GM12874 (cell line): ENCODE measurements around the gene CLPX.

Source experiments
- TF ChIP-seq, protein P1 (sequence below): IDR thresholded peaks from 2 replicates; pipeline ENCODE4 v1.5.1; 2011; ENCODE audit warnings: low read depth, mild to moderate bottlenecking, control low read depth, low read length, moderate library complexity; ENCODE audit not compliant: insufficient read depth

Gene CLPX

DNA sequence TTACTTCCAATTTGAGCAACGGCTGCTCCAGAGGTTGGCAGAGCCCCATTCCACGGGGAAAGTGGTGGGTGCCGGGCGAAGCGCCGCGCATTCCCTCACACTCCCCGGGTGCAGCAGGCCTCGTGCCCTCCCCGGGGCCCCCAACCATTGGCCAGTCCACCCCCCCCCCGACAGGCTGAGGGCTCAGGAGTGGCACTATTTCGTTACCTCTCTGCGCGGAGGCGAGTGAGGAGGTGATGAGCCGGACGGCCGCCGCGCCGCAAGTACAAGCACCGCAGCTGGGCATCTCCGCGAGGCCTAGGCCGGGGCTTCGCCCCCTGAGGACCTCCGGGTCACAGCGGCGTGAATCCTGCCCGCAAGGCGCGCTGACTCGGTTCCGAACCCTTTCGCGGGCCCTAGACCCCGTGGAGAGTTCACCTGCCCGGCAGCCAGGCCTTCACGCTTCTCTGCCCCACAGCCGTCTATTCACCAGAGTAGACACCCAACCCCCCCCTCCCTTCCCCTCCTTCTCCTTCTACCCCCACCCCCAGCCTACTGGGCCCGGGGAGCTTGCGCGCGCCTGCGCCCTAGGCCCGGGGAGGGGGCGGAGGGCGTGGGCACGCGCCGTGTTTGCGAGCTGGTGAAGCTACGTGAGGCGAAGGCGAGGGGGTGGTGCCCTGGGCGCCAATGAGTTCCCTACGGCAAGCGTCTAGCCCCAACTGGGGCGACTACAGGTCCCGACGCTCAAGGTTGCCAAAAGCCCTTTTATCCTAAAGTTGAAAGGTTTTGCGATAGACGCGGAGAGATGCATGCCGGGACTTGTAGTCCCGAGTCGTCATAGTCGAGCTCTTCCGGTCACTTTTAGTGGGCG, at the start of gene CLPX:
Gene CLPX, minus strand, starts transcription at position 475 of the 850 bp plus-strand sequence. Its CDS starts 189 bp downstream, at position 286.
- TF ChIP-seq, protein P1, sequence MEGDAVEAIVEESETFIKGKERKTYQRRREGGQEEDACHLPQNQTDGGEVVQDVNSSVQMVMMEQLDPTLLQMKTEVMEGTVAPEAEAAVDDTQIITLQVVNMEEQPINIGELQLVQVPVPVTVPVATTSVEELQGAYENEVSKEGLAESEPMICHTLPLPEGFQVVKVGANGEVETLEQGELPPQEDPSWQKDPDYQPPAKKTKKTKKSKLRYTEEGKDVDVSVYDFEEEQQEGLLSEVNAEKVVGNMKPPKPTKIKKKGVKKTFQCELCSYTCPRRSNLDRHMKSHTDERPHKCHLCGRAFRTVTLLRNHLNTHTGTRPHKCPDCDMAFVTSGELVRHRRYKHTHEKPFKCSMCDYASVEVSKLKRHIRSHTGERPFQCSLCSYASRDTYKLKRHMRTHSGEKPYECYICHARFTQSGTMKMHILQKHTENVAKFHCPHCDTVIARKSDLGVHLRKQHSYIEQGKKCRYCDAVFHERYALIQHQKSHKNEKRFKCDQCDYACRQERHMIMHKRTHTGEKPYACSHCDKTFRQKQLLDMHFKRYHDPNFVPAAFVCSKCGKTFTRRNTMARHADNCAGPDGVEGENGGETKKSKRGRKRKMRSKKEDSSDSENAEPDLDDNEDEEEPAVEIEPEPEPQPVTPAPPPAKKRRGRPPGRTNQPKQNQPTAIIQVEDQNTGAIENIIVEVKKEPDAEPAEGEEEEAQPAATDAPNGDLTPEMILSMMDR: no peak

DNA sequence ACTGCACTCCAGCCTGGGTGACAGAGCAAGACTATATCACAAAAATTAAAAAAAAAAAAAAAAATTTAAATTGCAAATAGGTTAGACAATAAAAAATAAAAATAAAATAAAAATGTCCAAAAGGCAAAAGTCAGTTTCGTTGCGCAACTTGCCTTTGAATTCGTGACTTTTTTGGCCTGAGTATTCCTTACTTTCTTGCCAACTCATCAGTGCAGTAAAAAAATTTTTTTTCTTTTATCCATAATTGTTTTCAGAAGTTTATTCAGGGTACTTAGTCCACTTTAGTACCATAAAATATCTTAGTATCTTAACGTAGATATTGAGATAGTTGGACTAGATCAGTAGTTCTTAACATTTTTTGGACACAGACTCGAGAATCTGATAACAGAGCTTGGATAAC, 48.6 kb upstream of the CLPX start:
- TF ChIP-seq, protein P1: no peak

DNA sequence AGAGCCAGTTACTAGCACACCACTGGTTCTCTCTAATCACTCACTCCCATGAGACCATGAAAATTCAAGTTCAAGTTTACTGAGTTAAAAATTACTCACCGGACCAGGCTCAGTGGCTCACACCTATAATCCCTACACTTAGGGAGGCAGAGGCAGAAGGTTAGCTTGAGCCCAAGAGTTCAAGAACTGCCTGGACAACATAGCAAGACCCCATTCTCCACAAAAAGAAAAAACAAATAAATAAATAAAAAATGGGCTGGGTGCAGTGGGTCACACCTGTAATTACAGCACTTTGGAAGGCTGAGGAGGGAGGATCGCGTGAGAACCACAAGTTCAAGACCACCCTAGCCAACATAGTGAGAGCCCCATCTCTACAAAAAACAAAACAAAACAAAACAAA, 47.4 kb upstream of the CLPX start:
- TF ChIP-seq, protein P1: no peak

DNA sequence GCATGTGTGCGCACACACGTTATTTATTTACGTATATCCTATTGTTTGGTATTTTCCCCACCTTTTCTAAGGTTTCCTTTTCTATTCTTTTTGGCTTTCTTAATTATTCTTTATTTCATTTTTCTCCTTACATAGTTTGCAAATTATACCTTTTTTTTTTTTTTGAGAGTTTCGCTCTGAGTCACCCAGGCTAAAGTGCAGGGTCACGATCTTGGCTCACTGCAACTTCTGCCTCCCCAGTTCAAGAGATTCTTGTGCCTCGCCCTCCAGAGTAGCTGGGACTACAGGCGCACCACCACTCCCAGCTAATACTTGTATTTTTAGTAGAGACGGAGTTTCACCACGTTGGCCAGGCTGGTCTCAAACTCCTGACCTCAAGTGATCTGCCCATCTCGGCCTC, 46.2 kb upstream of the CLPX start:
- TF ChIP-seq, protein P1: no peak

DNA sequence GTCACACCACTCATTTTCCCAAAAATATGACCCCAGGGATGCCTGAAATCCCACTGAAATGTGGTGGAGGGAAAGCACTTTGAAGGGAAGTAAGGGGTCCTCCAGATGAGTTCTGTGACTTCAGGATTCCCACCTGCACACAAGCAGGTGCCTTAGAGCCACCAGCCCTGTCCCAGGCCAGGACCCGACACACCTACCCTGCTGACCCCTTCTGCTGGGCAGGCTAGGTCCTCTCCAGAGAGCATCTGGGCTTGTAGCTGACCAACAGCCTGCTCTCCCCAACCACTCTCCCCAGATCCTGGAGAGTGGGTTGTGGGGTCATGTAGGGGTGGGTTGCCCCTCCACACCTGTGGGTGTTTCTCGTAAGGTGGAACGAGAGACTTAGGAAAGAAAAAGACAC, 41.1 kb upstream of the CLPX start:
- TF ChIP-seq, protein P1: no peak

DNA sequence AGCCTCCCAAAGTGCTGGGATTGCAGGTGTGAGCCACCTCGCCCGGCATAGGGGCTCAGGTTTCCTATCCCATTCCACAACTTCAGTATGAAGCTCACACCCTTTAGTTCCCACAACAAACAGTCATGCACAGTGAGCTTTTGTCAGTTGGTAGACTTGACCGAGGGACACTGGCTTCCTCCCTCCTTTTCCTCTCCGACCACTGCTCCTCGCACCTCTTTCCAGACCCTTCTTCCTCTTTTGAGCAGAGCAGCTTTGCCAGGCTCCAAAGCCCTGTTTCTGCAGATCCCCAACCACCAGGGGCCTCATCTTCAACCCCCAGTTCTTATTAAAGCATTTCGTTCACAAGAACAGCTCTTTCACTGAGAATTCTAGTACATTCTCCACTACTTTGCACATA, 38.9 kb upstream of the CLPX start:
- TF ChIP-seq, protein P1: no peak

DNA sequence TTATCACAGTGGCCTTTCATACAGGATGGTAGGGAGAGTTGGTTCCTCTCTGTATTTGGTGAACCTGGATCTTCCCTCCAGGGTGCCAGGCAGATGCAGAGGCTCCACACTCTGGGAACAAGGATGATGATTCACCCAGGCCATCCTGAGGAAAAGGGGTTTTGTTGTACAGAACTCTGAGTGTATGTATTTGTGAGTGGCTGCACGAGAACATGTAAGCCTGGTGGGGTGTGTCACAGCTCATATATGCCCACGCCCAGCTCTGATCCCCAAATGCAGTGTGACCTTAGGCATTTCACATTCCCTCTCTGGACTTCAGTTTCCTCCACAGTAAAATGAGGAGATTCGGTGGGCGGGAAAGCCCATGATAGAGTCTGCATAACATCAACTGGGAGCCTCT, 37.7 kb upstream of the CLPX start:
- TF ChIP-seq, protein P1: no peak
